ENCODE measurements around the gene MAP2K5.

The MAP2K5 gene

DNA sequence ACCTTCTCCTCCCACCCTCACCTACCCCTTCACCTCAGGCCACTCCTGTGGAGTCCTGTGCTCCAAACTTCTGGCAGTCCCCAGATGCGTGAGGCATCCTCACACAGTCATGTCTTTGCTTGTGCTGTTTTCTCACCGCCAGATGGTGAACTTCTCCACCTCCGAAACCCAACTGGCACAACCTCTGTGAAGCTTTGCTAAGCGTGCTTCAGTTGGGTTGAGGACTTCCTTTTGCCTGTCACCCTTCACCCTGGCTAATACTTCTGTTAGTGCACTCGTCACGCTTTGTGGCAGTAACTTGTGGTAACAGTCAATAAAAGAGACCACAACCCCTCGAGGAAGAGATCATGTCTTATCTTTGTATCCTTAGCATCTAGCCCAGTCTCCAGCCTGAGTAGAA lies 240.8 kb downstream of the MAP2K5 start:
- DNase-seq (ENCODE audit: low spot score): no peak

DNA sequence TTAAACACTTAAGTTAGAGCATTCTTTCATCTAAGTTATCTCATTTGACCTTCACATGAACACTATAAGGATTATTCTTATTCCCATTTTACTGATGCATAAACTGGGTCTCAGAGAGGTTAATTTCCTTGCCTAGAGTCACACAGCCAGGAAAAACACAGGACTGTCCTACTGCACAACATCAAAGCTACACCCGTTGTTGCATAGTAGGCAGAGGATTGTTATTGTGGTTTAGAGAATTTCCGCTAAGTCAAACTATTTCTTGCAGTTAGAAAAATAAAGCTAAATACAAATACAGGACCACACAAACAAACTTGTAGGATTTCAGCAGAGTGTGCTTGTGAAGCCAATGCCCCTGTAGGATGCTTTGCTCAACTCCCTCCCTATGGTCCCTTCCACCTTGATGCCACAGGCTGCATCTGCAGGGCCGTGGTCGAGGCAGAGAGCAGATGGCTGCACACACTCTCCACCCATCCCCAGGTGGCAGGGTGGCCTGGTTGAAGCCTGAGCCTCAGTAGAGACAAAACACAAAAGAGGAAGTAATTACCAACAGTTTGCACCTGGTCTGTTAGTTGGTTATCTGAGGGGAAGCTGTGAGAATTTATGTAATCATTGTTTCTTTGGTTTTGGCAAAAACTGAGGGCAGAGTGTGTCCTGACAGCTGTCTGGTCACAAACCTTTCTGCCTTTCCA lies 241.7 kb downstream of the MAP2K5 start:
- no peak for DNase-seq (ENCODE audit: low spot score)

DNA sequence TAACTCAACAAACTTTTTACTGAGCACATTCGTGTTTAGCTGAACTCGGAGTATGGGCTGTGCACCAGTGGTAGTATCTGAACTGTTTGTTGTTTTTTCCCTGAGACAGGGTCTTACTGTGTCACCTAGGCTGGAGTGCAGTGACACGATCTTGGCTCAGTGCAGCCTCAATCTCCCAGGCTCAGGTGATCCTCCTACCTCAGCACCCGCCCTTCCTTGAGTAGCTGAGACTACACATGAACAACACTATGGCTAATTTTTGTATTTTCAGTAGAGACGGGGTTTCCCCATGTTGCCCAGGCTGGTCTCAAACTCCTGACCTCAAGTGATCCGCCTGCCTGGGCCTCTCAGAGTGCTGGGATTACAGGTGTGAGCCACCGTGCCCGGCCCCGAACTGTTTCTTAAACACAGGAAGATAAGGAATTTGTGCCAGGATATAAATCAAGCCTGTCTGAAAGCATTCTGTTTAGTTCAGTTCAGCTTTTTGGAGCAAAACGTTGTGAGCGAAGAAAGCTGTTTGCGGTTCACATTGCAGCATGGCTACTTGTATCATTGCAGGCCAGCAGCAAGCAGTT lies 242.4 kb downstream of the MAP2K5 start:
- DNase-seq (ENCODE audit: low spot score): no peak

DNA sequence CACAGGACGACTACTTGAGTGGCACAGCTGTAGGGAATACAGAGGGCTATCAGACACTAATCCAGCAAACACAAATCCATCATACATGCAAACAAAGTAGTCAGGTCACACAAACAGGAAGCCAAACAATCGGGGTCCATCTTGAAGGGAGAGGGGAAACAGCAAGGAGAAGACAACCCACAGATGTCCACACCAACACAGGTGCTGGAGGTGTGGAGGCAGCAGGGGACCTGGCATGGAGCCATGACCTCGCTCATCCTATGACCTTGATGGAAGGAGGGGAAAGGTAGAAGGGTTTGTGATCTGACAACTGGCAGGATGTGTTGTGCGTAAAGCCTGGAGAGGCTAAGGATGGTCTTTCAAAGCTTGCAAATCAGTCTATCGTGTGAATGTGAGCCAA lies 242.9 kb downstream of the MAP2K5 start:
- no peak for DNase-seq (ENCODE audit: low spot score)

DNA sequence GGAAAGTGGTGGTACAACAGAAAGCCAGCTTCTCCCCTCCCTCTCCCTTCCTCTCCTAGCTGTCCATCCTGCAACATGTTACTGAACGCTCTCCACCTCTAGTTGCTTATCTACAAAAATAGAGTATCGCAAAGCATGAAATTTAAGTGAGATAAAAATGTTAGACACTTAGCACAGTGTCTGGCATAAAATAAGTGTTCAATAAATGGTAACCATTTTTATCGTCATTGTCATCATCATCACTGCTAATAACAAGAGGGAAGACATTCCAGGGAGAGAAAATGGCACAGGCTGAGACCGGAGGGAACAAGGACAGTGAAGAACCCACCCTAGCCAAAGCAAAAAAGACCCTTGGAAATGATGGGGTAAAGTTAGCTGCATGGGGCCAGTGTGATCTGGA lies 244.1 kb downstream of the MAP2K5 start:
- DNase-seq (ENCODE audit: low spot score): no peak

DNA sequence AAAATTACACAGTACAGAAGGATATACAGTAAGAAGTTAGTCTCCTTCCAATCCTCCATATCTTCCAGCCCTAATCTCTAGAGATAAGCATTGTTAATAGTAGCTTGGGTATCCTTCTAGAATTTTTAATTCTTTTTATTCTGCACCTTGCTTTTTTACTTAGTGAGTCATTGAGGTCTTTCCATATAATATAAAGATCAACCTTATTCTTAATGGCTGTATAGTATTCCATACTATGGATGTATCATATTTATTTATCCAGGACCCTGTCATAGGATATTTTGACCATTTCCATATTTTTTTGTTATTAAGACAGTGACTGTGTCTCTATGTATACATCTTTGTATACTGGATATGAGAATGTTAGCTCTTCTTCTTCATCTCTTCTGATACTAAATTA lies 246.5 kb downstream of the MAP2K5 start:
- DNase-seq (ENCODE audit: low spot score): no peak

DNA sequence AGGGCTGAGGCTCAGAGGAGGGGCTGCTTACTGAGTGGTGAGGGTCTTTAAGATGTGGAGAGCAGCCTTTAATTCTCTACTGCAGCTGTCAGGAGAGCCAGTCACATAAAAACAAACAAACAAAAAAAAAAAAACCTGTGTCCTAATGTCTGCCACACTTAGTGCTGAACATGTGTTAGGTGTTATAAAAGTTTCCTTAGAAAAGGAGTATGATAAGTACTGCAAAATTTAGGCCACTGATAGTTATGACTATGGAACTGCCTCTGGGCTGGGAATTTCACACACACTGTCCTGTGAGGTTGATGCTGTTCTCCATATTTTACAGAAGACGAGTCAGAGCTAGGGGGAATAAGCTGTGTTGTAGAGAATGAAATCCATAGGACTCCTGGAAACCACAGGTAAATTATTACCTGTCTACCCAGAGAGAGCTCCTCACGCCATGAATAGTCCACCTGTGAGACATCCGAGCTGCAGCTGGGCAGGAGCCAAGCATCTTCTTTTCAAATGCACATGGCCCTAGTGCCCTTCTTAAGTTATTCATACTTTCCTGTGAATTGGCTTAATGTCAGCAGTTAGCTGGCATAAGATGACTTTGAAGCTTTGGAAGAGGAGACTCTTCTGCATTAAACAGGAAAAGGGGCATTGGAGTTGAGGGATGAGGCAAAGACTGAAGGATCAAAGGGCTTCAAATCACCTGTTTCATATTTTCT lies 248.3 kb downstream of the MAP2K5 start:
- DNase-seq (ENCODE audit: low spot score): no peak

DNA sequence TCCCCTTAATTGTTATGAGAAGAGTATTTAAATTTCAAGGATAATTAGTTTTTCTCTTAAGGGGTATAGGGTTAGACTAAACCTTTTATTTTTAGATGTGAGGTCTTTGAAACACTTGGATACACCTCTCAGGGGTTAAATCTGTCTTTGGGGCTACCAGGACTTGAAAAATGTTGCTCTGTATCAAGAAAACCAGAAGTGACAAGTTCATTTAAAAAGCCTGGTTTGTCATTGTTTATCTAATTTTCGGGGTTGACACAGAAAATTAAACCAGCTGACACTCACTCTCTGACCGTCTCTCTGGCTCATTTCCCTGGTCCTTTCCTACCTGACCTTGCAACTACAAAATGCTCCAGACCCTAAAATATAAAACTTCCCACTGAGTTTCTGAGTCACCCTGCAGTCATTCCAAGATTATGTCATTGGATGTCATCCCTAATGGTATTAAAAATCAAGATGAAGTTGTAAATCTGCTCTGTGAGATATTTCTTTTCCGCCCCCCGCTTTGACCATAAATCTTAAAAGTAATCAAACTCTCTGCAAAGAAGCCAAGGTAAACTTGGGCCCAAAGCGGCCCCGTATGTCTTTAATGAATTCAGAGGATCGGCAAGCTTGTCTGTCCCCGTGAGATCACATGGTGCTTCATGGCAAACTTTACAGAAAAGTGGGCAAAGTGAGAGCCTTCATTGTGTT lies 249.9 kb downstream of the MAP2K5 start:
- no peak for DNase-seq (ENCODE audit: low spot score)

DNA sequence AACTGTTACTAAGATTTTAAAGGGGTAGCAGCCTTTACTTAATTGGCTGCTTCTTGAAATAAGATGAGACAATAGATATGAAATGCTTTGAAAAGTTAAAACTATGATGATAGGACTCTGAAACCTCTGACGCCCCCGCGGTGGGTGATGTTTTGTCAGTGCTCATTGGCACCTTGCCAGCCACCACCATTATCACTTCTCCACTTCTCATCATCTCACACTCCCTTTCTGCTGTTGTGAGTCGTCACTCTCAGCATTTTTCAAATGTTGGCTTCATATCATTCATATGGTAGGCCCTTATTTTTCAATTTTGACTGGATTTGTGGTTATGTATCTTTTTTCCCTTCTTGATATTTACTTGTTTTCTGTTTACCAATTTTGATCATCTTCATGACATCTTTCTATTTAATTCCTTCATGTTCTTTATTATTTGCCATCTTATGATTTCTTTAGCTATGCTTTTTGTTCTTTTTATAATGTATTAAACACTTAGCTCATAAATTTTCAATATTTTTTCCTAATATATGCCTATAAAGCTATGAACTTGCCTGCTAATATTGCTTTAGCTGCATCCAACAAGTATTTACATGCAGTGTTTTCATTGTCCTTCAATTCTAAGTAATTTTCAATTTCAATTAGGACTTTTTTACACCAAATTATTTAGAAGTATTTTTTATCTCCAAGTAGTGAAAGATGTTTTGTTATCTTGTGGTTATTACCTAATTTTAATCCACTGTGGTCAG lies 252.5 kb downstream of the MAP2K5 start:
- DNase-seq (ENCODE audit: low spot score): no peak

DNA sequence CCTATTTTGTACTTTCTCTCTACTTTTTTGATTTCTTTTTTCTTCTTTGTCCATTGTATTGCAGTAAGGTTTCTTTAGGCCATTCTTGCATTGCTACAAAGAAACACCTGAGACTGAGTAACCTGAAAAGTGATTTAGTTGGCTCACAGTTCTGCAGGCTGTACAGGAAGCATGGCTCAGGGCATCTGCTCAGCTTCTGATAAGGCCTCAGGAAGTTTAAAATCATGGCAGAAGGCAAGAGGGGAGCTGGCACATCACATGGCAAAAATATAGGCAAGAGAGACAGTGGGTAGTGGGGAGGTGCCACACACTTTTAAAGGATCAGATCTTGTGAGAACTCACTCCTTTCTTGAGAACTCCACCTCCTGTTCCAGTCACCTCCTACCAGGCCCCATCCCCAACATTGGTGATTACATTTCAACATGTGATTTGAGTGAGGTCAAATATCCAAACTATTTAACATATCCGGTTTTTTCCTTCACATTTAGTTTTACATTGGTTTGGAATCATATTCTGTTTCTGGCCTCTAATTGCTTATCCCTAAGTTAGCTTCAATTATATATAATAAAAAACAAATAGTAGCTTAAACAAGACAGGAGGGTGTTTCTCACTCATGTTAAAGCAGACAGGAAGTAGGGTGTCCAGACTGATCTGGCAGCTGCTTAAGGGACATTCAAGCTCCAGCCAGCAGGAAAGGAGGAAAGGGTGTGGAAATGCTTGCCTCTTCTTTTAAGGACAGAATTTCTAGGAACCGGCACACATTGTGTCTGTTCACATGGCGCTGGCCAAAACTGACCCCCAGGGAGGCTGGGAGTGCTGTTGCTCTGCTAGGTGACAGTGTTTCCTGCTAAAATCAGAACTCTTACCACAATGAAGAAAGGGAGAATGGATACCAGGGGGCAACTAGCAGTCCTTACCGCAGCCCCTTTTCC lies 254.0 kb downstream of the MAP2K5 start:
- no peak for DNase-seq (ENCODE audit: low spot score)

DNA sequence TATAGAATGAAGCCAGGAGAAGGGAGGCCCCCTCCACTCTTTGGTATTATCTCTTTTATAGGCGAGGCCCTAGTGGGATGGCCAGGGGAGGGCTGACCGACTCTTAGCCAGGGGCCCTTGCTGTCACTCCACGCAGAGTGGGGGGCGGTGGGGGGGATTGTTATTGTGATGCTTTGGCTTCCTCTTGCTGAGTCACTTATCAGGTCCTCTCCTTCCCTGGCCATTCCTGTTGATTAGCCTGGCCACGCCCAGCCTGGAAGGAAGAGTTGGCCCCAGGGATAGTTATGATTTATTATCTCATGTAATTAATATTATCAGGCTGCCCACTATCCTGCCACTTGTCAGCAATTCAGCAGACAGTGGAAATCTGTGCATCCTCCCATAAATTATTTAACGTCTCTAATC lies 257.3 kb downstream of the MAP2K5 start:
- DNase-seq (ENCODE audit: low spot score): no peak

DNA sequence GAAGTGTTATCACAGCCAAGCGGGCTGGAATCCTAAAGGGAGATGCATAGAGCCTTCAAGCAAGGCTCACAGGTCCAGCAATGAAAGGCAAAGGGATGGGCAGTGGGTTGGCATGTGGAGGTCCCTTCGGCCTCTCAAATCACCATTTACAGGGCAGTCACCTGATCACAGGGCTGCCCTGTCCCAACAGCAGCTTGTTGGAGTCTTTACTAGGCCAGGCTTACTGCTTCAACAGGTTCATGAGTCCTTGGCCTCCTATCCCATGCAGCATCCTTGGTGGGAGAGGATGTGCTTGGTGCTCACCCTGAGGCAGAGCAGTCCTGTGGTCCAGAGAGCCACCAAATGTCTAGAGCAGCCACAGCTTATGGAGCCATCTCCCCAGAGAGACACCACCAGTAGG lies 258.6 kb downstream of the MAP2K5 start:
- DNase-seq (ENCODE audit: low spot score): no peak

DNA sequence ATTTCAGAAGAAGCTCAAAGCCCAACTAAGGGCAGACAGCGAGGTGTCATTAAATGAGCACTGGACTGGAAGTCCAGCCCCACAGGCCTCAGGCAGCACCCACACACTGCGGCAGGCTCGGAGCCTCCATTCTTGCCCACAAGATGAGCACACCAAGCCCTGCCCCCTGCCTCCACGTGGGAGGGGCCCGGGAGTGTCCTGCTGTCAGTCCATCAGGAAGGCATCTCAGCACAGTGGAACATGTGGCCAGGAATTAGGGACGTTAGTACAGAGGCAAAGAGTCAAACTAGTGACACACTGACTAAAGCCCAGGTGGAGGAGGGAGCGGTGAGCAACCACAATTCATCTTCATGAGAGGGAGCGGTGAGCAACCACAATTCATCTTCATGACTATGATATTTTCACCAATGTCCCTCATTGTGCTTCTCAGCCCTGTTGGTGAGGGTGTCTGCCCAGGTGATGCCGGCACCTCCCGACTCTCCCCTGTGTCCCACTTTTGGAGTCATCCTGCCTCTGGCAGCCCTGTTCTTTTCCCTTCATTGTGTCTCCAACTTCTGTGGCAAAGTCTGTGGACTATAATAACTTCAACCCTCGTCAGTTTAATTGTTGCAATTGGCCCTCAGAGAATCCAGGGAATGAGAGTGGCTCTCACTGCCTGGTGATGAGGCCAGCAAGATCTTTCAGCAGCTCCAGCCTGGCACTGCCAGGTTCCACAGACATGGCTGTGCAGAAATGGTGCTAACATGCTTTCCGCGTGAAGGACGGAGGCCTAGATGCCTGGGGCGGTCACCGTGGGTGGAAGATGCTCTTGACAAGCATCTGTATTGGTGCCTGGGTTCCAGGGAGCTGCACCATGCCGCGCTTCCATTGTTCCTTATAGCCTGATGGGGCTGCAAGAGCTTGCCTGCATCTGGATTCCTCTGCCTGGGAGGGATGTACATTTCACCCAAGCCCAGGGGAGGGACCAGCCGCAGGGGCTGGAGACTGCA lies 259.7 kb downstream of the MAP2K5 start:
- no peak for DNase-seq (ENCODE audit: low spot score)

DNA sequence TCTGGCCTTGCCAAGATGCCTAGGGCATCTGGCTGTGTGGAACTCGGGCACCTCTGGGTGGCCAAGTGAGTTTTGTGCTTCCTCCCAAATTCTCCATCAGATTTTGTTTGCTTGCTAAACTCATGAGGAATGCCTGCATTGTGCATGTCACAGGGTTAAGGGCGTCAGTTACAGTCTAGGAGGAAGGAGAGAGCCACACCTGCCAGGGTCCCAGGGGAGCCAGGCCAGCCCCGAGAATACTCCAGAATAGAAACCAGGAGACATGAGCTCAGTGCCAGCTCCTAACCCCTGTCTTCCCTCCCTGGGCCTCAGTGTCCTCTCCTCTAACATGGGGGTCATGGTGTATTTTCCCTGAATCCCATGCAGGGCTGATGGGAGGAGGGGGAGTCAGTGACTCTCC lies 260.8 kb downstream of the MAP2K5 start:
- DNase-seq (ENCODE audit: low spot score): no peak

DNA sequence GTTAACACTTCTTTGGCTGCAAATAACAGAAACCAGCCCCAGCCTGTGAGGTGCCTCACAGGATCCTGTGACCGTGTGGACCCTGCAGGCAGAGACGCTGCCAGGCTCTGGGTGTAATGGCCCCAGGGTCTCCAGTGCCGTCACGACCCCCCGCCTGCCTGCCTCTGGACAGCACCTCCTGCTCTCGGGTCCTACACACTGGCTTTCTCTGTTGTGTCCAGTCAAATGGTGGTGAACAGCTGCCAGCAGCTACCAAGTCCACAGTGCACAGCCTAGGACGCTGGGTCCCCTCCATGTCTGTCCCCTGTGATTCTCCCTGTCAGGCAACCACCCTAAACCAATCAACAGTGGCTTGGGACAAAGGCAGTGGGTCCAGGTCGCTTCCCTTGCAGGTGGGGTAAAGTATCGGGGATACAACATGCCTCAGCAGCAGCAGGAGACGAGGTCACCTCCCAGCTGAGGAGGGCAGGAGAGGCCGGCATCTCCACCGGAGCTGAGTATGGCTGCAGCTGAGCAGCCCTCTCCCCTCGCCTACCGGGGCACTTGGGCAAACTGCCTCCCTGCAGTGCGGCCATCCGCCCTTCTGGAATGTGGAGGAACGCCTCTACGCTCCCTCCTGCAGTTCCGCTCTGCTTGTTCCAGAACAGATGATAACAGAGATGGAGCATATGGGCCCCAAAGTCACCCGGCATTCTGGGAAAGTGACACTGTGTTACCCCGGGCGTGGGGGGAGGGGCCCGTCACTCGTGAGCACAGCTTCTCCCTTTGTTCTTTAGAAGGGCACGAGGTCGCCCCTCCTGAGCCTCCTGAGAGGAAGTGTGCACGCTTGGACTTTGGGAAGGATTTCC lies 261.7 kb downstream of the MAP2K5 start:
- DNase-seq (ENCODE audit: low spot score): no peak

DNA sequence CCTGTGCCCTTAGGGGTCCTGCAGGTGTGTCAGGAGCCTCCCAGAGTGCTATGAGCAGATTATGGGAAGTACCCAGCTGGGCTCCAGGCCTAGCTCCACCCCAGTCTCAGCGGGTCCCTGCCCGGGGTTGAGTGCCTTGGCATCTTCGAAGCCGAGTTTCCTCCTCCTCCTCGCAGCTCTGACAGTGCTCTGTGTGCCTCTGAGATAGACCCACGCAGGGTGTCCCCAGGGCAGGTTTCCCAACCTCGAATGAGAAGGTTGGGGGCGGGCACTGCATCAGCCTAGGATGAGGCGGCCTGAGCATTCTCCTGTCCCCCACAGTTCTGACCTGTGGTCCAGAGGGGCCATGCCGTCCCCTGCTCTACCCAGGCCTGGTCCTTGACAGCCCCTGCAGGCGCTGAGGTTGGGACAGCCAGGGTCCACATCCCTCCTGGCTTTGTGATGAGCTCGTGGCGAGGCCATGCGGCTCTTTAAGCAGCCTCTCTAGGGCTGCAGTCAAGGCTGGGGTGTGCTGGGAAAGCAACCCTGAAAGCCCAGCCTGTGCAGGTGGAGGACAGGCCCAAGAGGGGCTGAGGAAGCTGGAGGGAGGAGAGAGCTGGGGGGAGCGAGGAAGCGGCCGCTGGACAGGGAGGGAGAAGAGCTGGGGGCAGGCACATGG lies 262.6 kb downstream of the MAP2K5 start:
- no peak for DNase-seq (ENCODE audit: low spot score)

DNA sequence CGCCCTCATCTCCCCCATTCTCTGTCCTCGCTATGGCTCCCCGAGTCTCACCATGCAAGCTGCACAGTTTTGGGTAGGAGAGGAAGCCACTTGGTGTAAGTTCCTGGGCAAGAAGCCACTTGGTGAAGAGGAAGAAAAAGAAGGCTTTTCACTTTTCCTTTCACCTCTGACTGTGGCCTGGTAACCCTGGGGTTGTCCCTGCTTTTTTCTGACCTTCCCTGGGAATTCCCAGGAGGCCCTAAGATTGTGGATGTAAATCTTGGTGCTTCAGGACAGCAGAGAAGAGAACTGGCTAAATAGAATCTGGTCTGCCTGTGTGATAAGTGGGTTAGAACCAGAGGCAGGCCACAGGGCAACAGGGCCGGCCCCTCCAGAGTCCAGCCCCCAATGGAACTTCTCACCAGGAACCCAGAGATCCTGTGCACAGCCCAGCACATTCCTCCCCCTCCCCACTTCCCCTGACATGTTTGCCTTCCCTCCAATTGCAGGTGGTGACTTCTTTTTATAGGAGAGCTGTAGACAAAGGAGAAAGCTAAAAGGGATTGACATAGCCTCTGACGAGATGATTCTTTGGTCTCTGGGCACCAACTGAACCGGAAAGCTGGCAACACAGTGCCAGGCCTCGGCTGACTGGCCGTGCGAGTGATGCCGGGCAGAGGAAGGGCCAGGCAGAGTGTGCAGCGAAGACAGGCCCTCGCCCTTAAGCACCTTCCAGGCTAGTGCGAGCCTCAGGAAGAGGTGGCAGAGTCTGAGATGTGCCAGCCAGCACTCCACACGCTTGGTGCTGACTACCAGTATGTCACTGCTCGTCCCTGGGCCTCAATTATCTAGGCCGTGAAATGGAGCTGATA lies 263.4 kb downstream of the MAP2K5 start:
- no peak for DNase-seq (ENCODE audit: low spot score)

All from AG08395 (cell line).